ENCODE data around the gene SOAT2.

Gene SOAT2

GRCh38 chr12:53122961-53123468, 19.7 kb downstream of the SOAT2 start:
- FAIRE-seq = no peak
- no peak for TF ChIP-seq TAF1 (IDR thresholded peaks at IDR 0.05; ENCODE audit: borderline replicate concordance, low read depth, low read length)
- TF ChIP-seq POLR2A (IDR thresholded peaks at IDR 0.05; ENCODE audit: low read depth, low read length) = no peak
- no peak for TF ChIP-seq POLR2AphosphoS5 (IDR thresholded peaks at IDR 0.05; ENCODE audit: low read depth, low read length)
- DNase-seq (ENCODE audit: insufficient read length) = no peak

DNA sequence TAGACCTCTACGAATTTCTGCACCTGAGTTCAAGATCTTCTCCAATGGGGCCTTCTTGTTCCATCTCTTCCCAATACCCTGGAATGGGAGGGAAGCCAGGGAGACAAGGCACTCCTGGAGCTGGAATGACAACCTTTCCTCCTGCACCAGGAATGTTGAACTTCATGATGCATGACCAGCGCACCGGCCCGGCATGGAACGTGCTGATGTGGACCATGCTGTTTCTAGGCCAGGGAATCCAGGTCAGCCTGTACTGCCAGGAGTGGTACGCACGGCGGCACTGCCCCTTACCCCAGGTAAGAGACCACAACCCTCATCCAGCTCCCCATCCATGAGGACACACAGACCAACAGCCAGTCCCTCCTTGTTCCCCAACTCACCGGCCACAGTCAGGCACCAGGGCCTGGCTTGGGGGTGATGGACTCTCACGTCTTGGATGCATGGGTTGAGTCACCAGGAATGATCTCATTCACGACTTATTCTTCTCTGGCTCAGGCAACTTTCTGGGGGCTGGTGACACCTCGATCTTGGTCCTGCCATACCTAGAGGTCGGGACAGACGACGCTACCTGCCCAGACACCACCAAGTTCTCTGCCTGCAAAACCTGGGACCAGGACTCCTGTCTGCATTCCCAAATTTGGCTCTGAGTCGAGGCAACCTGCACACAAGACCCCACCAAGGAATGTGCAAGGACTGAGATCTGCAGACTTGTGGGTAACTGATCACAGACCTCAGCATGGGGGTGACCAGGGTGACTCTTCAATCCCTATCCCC, 20.5 kb downstream of the SOAT2 start:
- FAIRE-seq (no peak), DNase-seq (ENCODE audit: insufficient read length) (no peak)
- TF ChIP-seq POLR2A (IDR thresholded peaks at IDR 0.05; ENCODE audit: low read depth, low read length) = no peak

- TF ChIP-seq POLR2AphosphoS5 (IDR thresholded peaks at IDR 0.05; ENCODE audit: low read depth, low read length) = no peak
- TF ChIP-seq POLR2A (IDR thresholded peaks at IDR 0.05; ENCODE audit: low read depth, low read length) = no peak
- TF ChIP-seq TAF1 (IDR thresholded peaks at IDR 0.05; ENCODE audit: borderline replicate concordance, low read depth, low read length) = no peak
- DNase-seq (ENCODE audit: insufficient read length) = no peak
- FAIRE-seq = no peak
Observed at GRCh38 chr12:53124352-53124723, 21.1 kb downstream of the SOAT2 start.

- DNase-seq (ENCODE audit: insufficient read length) (no peak), FAIRE-seq (no peak)
- TF ChIP-seq POLR2AphosphoS5 (IDR thresholded peaks at IDR 0.05; ENCODE audit: low read depth, low read length) (no peak), POLR2A (IDR thresholded peaks at IDR 0.05; ENCODE audit: low read depth, low read length) (no peak), TAF1 (IDR thresholded peaks at IDR 0.05; ENCODE audit: borderline replicate concordance, low read depth, low read length) (no peak)
Observed at GRCh38 chr12:53127169-53127568, 23.9 kb downstream of the SOAT2 start.

GRCh38 chr12:53128780-53129569, 25.7 kb downstream of the SOAT2 start:
- DNase-seq (ENCODE audit: insufficient read length) (no peak), FAIRE-seq (no peak)

DNA sequence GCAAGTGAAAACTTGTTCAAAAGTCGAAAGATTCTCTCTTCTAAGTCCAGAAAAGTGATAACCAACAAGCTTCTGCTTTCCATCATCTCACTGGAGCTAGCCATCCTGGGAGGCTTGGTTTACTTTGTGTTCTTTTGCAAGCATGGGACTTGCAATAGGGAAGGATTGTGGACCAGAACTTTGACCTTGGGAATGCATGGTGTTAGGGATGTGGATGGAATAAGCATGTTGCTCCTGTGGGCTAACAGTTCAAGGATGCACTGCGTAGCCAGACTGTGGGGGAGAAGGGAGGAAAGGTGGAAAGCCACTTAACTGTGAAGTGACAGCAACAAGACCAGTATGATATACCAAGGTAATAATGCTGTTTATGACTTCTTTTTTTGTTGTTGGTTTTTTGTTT, 28.6 kb downstream of the SOAT2 start:
- no peak for DNase-seq (ENCODE audit: insufficient read length)
- TF ChIP-seq TAF1 (IDR thresholded peaks at IDR 0.05; ENCODE audit: borderline replicate concordance, low read depth, low read length) = no peak
- TF ChIP-seq POLR2AphosphoS5 (IDR thresholded peaks at IDR 0.05; ENCODE audit: low read depth, low read length) = no peak
- TF ChIP-seq POLR2A (IDR thresholded peaks at IDR 0.05; ENCODE audit: low read depth, low read length) = no peak
- no peak for FAIRE-seq

More at GRCh38 chr12:53128780-53129569, 25.7 kb downstream of the SOAT2 start:
- TF ChIP-seq POLR2AphosphoS5 (IDR thresholded peaks at IDR 0.05; ENCODE audit: low read depth, low read length) (no peak), POLR2A (IDR thresholded peaks at IDR 0.05; ENCODE audit: low read depth, low read length) (no peak), TAF1 (IDR thresholded peaks at IDR 0.05; ENCODE audit: borderline replicate concordance, low read depth, low read length) (no peak)

GRCh38 chr12:53133722-53134121, 30.4 kb downstream of the SOAT2 start:
- FAIRE-seq (no peak), DNase-seq (ENCODE audit: insufficient read length) (no peak)
- TF ChIP-seq POLR2AphosphoS5 (IDR thresholded peaks at IDR 0.05; ENCODE audit: low read depth, low read length) (no peak), POLR2A (IDR thresholded peaks at IDR 0.05; ENCODE audit: low read depth, low read length) (no peak), TAF1 (IDR thresholded peaks at IDR 0.05; ENCODE audit: borderline replicate concordance, low read depth, low read length) (no peak)

GRCh38 chr12:53143355-53143754, 40.1 kb downstream of the SOAT2 start:
- DNase-seq (ENCODE audit: insufficient read length) = no peak
- no peak for FAIRE-seq
- TF ChIP-seq POLR2AphosphoS5 (IDR thresholded peaks at IDR 0.05; ENCODE audit: low read depth, low read length) (no peak), TAF1 (IDR thresholded peaks at IDR 0.05; ENCODE audit: borderline replicate concordance, low read depth, low read length) (no peak), POLR2A (IDR thresholded peaks at IDR 0.05; ENCODE audit: low read depth, low read length) (no peak)

GRCh38 chr12:53145383-53146260, 42.3 kb downstream of the SOAT2 start:
- DNase-seq (ENCODE audit: insufficient read length) (no peak), FAIRE-seq (no peak)
- no peak for TF ChIP-seq POLR2A (IDR thresholded peaks at IDR 0.05; ENCODE audit: low read depth, low read length)
- TF ChIP-seq POLR2AphosphoS5 (IDR thresholded peaks at IDR 0.05; ENCODE audit: low read depth, low read length) = no peak
- TF ChIP-seq TAF1 (IDR thresholded peaks at IDR 0.05; ENCODE audit: borderline replicate concordance, low read depth, low read length) = no peak

DNA sequence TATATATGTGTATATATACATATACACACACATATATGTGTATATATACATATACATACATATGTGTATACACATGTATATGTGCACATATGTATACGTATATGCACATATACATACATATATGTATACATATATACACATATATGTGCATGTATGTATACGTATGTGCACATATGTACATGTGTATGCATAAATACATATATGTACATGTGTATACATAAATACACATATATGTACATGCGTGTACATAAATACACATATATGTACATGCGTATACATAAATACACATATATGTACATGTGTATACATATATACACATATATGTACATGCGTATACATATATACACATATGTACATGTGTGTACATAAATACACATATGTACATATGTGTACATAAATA, 43.9 kb downstream of the SOAT2 start:
- DNase-seq (ENCODE audit: insufficient read length) (no peak), FAIRE-seq (no peak)
- TF ChIP-seq POLR2AphosphoS5 (IDR thresholded peaks at IDR 0.05; ENCODE audit: low read depth, low read length) (no peak), POLR2A (IDR thresholded peaks at IDR 0.05; ENCODE audit: low read depth, low read length) (no peak), TAF1 (IDR thresholded peaks at IDR 0.05; ENCODE audit: borderline replicate concordance, low read depth, low read length) (no peak)

GRCh38 chr12:53147653-53148052, 44.4 kb downstream of the SOAT2 start:
- TF ChIP-seq POLR2AphosphoS5 (IDR thresholded peaks at IDR 0.05; ENCODE audit: low read depth, low read length) (no peak), TAF1 (IDR thresholded peaks at IDR 0.05; ENCODE audit: borderline replicate concordance, low read depth, low read length) (no peak), POLR2A (IDR thresholded peaks at IDR 0.05; ENCODE audit: low read depth, low read length) (no peak)
- no peak for DNase-seq (ENCODE audit: insufficient read length)
- no peak for FAIRE-seq

All from GM12892 (cell line).